Measurements from ENCODE around the gene NBEA.

The NBEA gene

DNA sequence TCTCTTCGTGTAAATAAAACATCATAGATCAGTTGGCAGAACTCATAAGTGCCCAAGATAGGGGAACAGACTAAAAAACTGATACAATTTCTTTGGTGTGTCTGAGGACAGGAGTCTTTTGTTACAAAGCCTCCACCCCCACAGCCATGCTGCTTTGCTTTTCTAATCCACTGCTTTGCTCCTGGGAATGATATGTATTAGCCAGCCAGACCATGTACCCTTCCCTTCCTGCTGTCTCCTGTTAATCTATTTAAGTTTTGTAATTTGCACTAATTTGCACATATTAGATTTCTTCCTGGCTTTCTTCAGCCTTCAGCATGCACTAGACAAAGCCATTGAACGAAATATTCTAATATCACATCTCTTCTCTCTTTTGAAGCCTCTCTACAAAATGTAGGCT lies 403.9 kb downstream of the NBEA start:
- Histone ChIP-seq H2BK5ac (ENCODE audit: low read length) (no peak overlapping the region), H3K27ac (replicated peaks; ENCODE audit: low read length) (no peak overlapping the region), H2BK12ac (ENCODE audit: low read length) (no peak overlapping the region), H3K4me2 (ENCODE audit: insufficient read depth, low read length, poor library complexity, severe bottlenecking) (no peak overlapping the region), H3K23ac (ENCODE audit: low read depth, low read length, poor library complexity) (no peak overlapping the region), H3K4me1 (ENCODE audit: control insufficient read depth in 2 of 2, insufficient read depth in 1 of 2, low read depth in 1 of 2, low read length in 2 of 2) (peaks cover 3 to 12% of the 10 kb centered on the region in 2 donors), H4K8ac (ENCODE audit: low read depth, low read length) (no peak overlapping the region), H3K36me3 (replicated peaks in 1 of 2; ENCODE audit: control insufficient read depth in 2 of 2, insufficient read depth in 2 of 2, low read length in 2 of 2) (no peaks in the 10 kb centered on the region), H3K14ac (ENCODE audit: low read length) (no peak overlapping the region), H3K9ac (ENCODE audit: low read depth, low read length, poor library complexity) (no peak overlapping the region), H3K4ac (ENCODE audit: low read length) (no peak overlapping the region), H2BK15ac (ENCODE audit: low read length) (no peak overlapping the region), H3K79me1 (ENCODE audit: low read depth, low read length) (no peaks in the 10 kb centered on the region), H4K91ac (ENCODE audit: low read depth, low read length, poor library complexity) (no peak overlapping the region), H3K4me3 (ENCODE audit: low read length in 2 of 2) (no peak overlapping the region), H3K18ac (ENCODE audit: low read length) (no peak overlapping the region), H3K27me3 (ENCODE audit: control insufficient read depth in 3 of 3, insufficient read depth in 3 of 3, low read depth in 1 of 3, low read length in 3 of 3) (no peaks in the 10 kb centered on the region), H2AFZ (ENCODE audit: low read length) (no peak overlapping the region), H2BK120ac (ENCODE audit: low read depth, low read length) (no peak overlapping the region), H2AK5ac (ENCODE audit: low read depth, low read length) (no peak overlapping the region), H3K9me3 (replicated peaks in 1 of 2; ENCODE audit: control insufficient read depth in 2 of 2, insufficient read depth in 1 of 2, low read depth in 1 of 2, low read length in 2 of 2) (no peaks in the 10 kb centered on the region)
- WGBS, 2 donors (ENCODE audit: extremely low coverage in 2 of 2, insufficient read length in 2 of 2, insufficient replicate concordance in 1 of 2) = no CpG with 5 or more reads among the region's 2 CpGs
- DNase-seq (ENCODE audit: low spot score) = no peak

- no peak overlapping the region for H3K9ac ChIP-seq (ENCODE audit: low read depth, low read length, poor library complexity)
- no CpG with 5 or more reads among the region's 4 CpGs for WGBS, 2 donors (ENCODE audit: extremely low coverage in 2 of 2, insufficient read length in 2 of 2, insufficient replicate concordance in 1 of 2)
- H4K8ac ChIP-seq (ENCODE audit: low read depth, low read length) = no peak overlapping the region
- no peaks in the 10 kb centered on the region for H3K9me3 ChIP-seq (replicated peaks in 1 of 2; ENCODE audit: control insufficient read depth in 2 of 2, insufficient read depth in 1 of 2, low read depth in 1 of 2, low read length in 2 of 2)
- H2BK12ac ChIP-seq (ENCODE audit: low read length) = no peak overlapping the region
- no peaks in the 10 kb centered on the region for H3K79me1 ChIP-seq (ENCODE audit: low read depth, low read length)
- H3K4me1 ChIP-seq (ENCODE audit: control insufficient read depth in 2 of 2, insufficient read depth in 1 of 2, low read depth in 1 of 2, low read length in 2 of 2) = peaks cover 3 to 12% of the 10 kb centered on the region in 2 donors
- H3K4me3 ChIP-seq (ENCODE audit: low read length in 2 of 2) = no peak overlapping the region
- no peak overlapping the region for H3K23ac ChIP-seq (ENCODE audit: low read depth, low read length, poor library complexity)
- H3K27me3 ChIP-seq (ENCODE audit: control insufficient read depth in 3 of 3, insufficient read depth in 3 of 3, low read depth in 1 of 3, low read length in 3 of 3) = no peaks in the 10 kb centered on the region
- H2BK120ac ChIP-seq (ENCODE audit: low read depth, low read length) = no peak overlapping the region
- no peak overlapping the region for H3K4me2 ChIP-seq (ENCODE audit: insufficient read depth, low read length, poor library complexity, severe bottlenecking)
- H3K4ac ChIP-seq (ENCODE audit: low read length) = no peak overlapping the region
- H4K91ac ChIP-seq (ENCODE audit: low read depth, low read length, poor library complexity) = no peak overlapping the region
- H3K18ac ChIP-seq (ENCODE audit: low read length) = no peak overlapping the region
- DNase-seq (ENCODE audit: low spot score) = no peak
- no peak overlapping the region for H2AK5ac ChIP-seq (ENCODE audit: low read depth, low read length)
- no peak overlapping the region for H2BK5ac ChIP-seq (ENCODE audit: low read length)
- H2BK15ac ChIP-seq (ENCODE audit: low read length) = no peak overlapping the region
- no peak overlapping the region for H3K27ac ChIP-seq (replicated peaks; ENCODE audit: low read length)
- H3K36me3 ChIP-seq (replicated peaks in 1 of 2; ENCODE audit: control insufficient read depth in 2 of 2, insufficient read depth in 2 of 2, low read length in 2 of 2) = no peaks in the 10 kb centered on the region
- H2AFZ ChIP-seq (ENCODE audit: low read length) = no peak overlapping the region
- H3K14ac ChIP-seq (ENCODE audit: low read length) = no peak overlapping the region
Observed at GRCh38 chr13:35346494-35346893, 404.4 kb downstream of the NBEA start.

DNA sequence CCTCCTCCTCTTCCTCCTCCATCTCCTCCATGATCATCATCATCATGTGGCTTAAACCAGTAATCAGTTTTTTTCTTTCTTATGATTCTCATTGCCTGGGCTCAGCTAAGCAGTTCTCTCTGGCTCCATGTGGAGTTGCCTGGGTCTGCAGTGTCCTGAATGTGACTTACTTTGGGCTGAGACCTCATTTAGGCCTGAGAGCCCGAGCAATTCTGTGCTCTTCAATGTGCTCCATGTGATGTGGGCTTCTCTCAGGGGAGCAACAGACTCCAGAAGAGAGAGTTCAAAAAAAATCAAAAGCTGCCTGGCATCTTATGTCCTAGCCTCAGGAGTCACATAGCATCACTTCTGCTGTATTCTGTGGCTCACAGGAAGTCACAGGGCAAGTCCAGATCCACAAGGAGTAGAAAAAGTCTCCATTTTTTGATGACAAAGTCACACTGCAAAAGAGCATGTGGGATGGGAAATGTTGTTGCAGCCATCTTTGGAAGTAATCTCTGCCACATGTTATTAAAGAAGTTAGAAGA lies 405.7 kb downstream of the NBEA start:
- DNase-seq (ENCODE audit: low spot score) = no peak
- H3K14ac ChIP-seq (ENCODE audit: low read length) = no peak overlapping the region
- no peaks in the 10 kb centered on the region for H3K79me1 ChIP-seq (ENCODE audit: low read depth, low read length)
- H2BK120ac ChIP-seq (ENCODE audit: low read depth, low read length) = no peak overlapping the region
- H2BK12ac ChIP-seq (ENCODE audit: low read length) = no peak overlapping the region
- no peak overlapping the region for H4K8ac ChIP-seq (ENCODE audit: low read depth, low read length)
- no peak overlapping the region for H3K27ac ChIP-seq (replicated peaks; ENCODE audit: low read length)
- no peak overlapping the region for H3K18ac ChIP-seq (ENCODE audit: low read length)
- H2BK5ac ChIP-seq (ENCODE audit: low read length) = no peak overlapping the region
- H2BK15ac ChIP-seq (ENCODE audit: low read length) = no peak overlapping the region
- no peak overlapping the region for H2AK5ac ChIP-seq (ENCODE audit: low read depth, low read length)
- no peaks in the 10 kb centered on the region for H3K27me3 ChIP-seq (ENCODE audit: control insufficient read depth in 3 of 3, insufficient read depth in 3 of 3, low read depth in 1 of 3, low read length in 3 of 3)
- no peak overlapping the region for H3K4ac ChIP-seq (ENCODE audit: low read length)
- no peak overlapping the region for H3K23ac ChIP-seq (ENCODE audit: low read depth, low read length, poor library complexity)
- no peak overlapping the region for H3K9ac ChIP-seq (ENCODE audit: low read depth, low read length, poor library complexity)
- H3K9me3 ChIP-seq (replicated peaks in 1 of 2; ENCODE audit: control insufficient read depth in 2 of 2, insufficient read depth in 1 of 2, low read depth in 1 of 2, low read length in 2 of 2) = no peaks in the 10 kb centered on the region
- no peak overlapping the region for H3K4me3 ChIP-seq (ENCODE audit: low read length in 2 of 2)
- no CpG with 5 or more reads among the region's 1 CpG for WGBS, 2 donors (ENCODE audit: extremely low coverage in 2 of 2, insufficient read length in 2 of 2, insufficient replicate concordance in 1 of 2)
- peak overlapping the region; percentile 15 for H2AFZ ChIP-seq (ENCODE audit: low read length)
- H3K36me3 ChIP-seq (replicated peaks in 1 of 2; ENCODE audit: control insufficient read depth in 2 of 2, insufficient read depth in 2 of 2, low read length in 2 of 2) = no peaks in the 10 kb centered on the region
- no peak overlapping the region for H3K4me2 ChIP-seq (ENCODE audit: insufficient read depth, low read length, poor library complexity, severe bottlenecking)
- no peak overlapping the region for H4K91ac ChIP-seq (ENCODE audit: low read depth, low read length, poor library complexity)
- peaks cover 3 to 12% of the 10 kb centered on the region in 2 donors for H3K4me1 ChIP-seq (ENCODE audit: control insufficient read depth in 2 of 2, insufficient read depth in 1 of 2, low read depth in 1 of 2, low read length in 2 of 2)

GRCh38 chr13:35349052-35349451 lies 407.0 kb downstream of the NBEA start:
- Histone ChIP-seq H4K91ac (ENCODE audit: low read depth, low read length, poor library complexity) (no peak overlapping the region), H2BK15ac (ENCODE audit: low read length) (no peak overlapping the region), H3K9me3 (replicated peaks in 1 of 2; ENCODE audit: control insufficient read depth in 2 of 2, insufficient read depth in 1 of 2, low read depth in 1 of 2, low read length in 2 of 2) (no peaks in the 10 kb centered on the region), H3K79me1 (ENCODE audit: low read depth, low read length) (no peaks in the 10 kb centered on the region), H3K27ac (replicated peaks; ENCODE audit: low read length) (no peak overlapping the region), H3K23ac (ENCODE audit: low read depth, low read length, poor library complexity) (no peak overlapping the region), H3K14ac (ENCODE audit: low read length) (no peak overlapping the region), H3K9ac (ENCODE audit: low read depth, low read length, poor library complexity) (no peak overlapping the region), H3K27me3 (ENCODE audit: control insufficient read depth in 3 of 3, insufficient read depth in 3 of 3, low read depth in 1 of 3, low read length in 3 of 3) (no peaks in the 10 kb centered on the region), H2BK12ac (ENCODE audit: low read length) (no peak overlapping the region), H2BK120ac (ENCODE audit: low read depth, low read length) (no peak overlapping the region), H3K4me1 (ENCODE audit: control insufficient read depth in 2 of 2, insufficient read depth in 1 of 2, low read depth in 1 of 2, low read length in 2 of 2) (peaks cover 3 to 12% of the 10 kb centered on the region in 2 donors), H3K18ac (ENCODE audit: low read length) (no peak overlapping the region), H3K36me3 (replicated peaks in 1 of 2; ENCODE audit: control insufficient read depth in 2 of 2, insufficient read depth in 2 of 2, low read length in 2 of 2) (no peaks in the 10 kb centered on the region), H2BK5ac (ENCODE audit: low read length) (no peak overlapping the region), H2AFZ (ENCODE audit: low read length) (no peak overlapping the region), H3K4me3 (ENCODE audit: low read length in 2 of 2) (no peak overlapping the region), H4K8ac (ENCODE audit: low read depth, low read length) (no peak overlapping the region), H3K4me2 (ENCODE audit: insufficient read depth, low read length, poor library complexity, severe bottlenecking) (no peak overlapping the region), H2AK5ac (ENCODE audit: low read depth, low read length) (no peak overlapping the region), H3K4ac (ENCODE audit: low read length) (no peak overlapping the region)
- no CpG with 5 or more reads among the region's 2 CpGs for WGBS, 2 donors (ENCODE audit: extremely low coverage in 2 of 2, insufficient read length in 2 of 2, insufficient replicate concordance in 1 of 2)
- no peak for DNase-seq (ENCODE audit: low spot score)
